Kasumi-1 (cell line): ENCODE measurements around the gene SOS2.

Experiments
- DNase-seq, 2 experiments: peaks; one replicate each; lab custom pipeline; 2025; lab: John Stamatoyannopoulos, UW

SOS2 gene

DNA sequence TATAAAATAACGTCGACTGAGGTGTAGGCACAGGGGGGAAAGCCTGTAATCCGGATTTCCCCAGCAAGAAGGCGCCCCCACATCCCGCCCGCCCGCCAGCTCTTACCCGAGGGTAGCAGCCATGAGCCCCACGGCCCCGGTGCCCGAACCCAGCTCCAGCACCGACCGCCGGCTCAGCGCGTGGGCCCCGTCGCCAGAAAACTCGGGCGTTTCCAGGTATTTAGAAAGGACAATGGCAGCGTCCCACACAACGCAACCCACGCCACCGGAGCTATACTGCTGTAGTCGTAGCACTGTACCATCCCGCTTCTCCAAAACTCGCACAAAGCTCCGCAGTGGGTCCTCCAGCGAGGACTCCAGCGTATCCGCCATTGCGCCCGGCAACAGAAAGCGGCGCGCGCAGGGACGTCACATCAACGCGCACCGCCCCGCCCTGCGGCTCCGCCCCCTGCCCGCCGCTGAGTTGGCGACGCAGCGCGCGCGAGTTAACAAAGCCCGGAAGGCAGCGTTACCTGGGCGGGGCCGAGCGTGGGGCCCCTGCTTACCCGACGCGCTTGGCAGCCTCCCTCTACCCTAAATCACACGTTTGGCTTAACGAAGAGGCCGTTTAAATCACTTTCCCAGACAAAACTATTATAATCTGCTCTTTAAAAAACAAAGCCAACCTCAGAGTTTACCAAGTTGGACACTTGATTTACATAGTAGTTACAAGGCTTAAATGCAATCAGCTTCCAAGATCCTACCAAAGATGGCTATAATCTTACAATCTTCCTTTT is 115.0 kb downstream of the SOS2 start, which contains the start of gene VCPKMT:
Gene VCPKMT (minus strand): TSS at position 392 of the 776 bp plus-strand sequence. CDS start 20 bp downstream, at position 372.
- DNase-seq, result peak; percentile 92 to 93

DNA sequence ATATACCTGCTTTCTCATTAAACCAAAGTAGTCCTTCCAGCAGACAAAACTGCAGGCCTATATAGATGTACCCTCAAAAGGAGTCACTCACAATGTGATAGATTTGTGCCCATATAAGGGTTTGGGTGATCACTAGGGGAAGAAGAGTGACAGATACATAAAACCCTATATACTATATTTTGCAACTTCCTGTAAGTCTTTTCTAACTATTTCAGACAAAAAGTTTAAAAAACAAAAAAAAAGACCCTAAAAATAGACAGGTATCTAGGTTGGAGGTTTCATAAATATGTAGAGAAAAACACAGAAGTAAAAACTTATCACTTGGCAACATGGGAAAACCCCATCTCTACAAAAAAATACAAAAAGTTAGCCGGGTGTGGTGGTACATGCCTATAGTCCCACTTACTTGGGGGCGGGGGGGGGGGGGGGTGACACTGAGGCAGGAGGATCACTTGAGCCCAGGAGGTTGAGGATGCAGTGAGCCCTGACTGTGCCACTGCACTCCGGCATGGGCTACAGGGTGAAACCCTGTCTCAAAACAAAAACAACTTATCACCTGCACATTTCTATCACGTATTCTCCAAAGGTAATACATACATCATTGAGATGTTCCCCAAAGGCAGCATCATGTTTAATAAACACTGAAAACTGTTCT is 117.9 kb downstream of the SOS2 start:
- no peak for DNase-seq

DNA sequence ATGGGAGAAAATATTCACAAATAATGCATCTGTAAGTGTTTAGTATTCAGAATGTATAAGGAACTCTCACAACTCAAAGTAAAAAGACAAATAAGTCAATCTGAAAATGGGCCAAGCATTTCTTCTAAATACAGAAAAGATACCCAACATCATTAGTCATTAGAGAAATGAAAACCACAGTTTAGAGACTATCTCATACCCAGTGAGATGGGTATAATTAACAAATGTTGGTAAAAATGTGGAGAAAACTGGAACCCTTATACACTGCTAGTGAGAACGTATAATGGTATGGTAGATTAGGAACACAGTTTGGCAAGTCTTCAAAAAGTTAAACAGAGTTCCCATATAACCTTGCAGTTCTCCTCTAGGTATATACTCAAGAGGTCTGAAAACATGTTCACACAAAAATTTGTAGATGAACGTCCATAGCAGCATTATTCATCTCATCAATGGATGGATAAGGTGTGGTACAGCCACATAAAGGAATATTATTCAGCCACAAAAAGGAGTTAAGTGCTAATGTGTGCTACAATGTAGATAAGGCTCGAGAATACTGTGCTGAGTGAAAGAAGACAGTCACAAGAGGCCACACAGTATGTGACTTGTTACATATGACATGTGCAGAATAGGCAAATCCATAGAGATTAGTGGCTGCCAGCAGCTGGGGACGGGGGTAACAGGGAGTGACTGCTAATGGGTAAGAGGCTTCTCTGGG is 120.9 kb downstream of the SOS2 start:
- DNase-seq, result no peak

DNA sequence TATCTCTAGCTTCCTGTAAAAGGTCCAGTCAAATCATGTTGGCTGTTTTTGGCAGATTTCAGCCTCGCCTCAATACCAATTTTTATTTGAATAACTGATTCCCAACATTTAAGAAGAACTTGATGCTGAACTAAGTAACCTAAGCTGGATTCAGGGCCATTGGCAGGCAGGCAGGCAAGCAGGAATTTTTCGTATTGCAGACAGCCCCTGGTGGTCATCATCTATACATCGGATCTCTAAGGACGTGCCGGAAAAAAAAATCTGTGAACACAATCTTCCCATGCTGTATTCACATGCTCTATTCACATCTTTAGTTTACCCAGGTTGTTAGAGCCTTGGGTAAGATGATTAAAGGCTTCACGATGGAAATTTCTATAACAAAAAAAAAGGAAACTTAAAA is 122.0 kb downstream of the SOS2 start:
- DNase-seq, result peak in 1 of 2 experiments; percentile 15

DNA sequence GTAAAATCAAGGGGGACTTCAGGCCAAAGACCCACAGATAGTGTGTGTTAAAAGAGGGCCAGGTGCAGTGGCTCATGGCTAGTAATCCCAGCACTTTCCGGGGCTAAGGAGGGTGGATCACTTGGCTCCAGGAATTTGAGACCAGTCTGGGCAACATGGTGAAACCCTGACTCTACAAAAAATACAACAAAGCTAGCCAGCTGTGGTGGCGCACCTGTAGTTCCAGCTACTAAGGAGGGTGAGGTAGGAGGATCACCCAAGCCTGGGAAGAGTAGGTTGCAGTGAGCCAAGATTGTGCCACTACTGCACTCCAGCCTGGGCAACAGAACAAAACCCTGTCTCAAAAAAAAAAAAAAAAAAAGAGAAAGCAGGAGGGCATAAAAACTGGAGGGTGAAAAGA is 123.5 kb downstream of the SOS2 start:
- DNase-seq, result no peak

DNA sequence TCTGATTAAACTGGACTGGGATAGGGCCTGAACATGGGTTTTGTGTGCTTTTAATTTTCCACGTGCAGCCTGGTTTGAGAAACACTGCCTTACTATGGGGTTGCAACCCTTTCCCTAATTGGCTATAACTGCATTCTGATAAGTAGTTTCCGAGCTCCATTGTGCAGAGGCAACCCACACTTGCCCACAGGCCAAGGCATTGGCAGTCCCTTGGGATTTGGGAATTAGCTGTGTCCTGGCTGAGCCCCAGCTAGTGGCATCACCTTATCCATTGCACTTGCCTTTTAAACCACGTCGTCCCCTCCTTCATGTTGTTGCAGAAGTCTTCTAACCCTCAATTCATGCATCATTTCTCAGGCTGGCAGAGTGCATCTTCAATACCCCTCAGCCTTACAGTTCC is 125.2 kb downstream of the SOS2 start:
- no peak for DNase-seq

DNA sequence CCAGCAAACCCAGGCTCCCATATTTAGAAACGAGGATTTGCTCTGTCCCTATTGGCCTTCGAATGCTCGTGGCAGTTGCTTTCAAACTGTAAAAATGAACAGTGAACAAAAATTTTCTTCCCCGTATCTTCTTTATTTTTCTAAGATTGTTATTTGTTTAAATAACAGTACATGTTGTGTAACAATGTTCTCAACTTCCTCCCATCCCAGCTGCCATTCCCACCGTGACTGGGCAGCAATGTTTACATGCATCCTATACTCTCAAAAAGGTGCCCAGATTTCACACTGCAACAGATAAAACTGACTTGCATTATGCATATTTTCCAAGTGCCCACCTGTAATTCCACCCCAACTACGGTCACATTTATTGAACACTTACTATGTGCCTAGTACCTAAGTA is 127.8 kb downstream of the SOS2 start:
- no peak for DNase-seq

DNA sequence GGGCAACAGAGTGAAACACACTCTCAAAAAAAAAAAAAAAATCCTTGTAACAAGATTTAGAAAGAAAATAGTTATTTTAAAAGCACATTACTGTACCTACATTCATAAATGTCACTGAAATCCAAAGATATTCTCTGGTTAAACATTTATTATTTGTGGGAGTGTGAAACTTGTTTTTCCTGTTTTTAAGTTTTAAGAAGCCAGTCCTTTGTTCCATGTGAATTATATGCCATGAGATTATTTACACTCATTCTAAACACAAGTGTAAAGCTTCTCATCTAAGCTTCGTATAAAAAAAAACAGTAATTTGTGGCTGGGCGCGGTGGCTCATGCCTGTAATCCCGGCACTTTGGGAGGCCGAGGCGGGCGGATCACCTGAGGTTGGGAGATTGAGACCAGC is 130.0 kb downstream of the SOS2 start:
- no peak for DNase-seq

DNA sequence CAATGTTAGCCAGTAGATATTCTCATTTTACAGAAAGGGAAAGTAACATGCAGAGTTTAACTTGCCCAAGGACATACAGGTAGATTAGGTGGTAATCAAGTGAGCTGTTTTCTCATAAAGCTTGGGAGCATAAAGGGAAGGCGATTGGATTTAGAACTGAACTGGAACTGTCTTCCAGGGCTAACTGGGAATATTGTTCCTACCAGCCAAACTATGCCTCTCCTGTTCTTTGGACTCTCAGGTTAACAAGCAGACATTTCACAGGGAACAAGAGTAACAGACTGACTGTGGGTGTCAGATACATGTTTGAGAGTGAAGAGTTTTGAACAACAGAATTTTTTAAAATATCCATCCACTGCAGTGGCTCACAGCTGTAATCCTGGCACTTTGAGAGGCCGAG is 130.6 kb downstream of the SOS2 start:
- no peak for DNase-seq

DNA sequence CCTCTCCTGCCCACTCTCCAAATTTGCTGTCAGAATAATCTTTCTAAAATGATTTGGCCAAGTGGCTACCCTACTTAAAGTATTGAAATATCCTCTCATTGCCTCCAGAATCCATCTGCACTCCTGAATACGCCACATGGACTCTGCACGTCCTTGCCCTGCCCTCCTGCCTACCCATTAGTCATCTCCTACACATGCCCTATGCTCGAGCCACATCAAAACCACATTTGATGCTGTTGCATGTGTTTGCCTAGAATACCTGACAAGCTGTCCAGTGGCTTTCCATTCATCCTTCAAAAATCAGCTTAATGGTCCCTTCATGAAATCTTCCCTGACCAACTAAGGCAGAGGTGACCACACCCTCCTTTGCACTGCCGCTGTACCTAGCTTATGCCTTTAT is 132.0 kb downstream of the SOS2 start:
- DNase-seq, result no peak

DNA sequence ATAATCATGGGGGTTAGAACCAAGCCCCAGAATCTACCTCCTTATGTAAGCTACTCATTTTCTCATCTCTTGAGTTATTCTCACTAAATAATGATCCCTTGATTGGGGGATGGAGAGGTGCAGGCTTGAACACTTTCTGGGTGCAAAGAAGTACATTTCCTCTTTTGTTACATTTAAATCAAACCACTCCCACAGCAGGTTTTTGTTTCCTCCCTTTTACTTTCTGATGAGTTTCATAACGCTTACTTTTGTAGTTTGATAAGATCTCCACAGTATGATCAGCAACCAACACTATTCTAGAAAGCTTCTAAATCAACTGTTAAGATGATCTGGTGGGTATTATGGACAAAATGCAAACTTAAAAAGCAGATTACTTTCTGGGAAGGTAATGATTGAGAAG is 135.5 kb downstream of the SOS2 start:
- DNase-seq, result no peak

DNA sequence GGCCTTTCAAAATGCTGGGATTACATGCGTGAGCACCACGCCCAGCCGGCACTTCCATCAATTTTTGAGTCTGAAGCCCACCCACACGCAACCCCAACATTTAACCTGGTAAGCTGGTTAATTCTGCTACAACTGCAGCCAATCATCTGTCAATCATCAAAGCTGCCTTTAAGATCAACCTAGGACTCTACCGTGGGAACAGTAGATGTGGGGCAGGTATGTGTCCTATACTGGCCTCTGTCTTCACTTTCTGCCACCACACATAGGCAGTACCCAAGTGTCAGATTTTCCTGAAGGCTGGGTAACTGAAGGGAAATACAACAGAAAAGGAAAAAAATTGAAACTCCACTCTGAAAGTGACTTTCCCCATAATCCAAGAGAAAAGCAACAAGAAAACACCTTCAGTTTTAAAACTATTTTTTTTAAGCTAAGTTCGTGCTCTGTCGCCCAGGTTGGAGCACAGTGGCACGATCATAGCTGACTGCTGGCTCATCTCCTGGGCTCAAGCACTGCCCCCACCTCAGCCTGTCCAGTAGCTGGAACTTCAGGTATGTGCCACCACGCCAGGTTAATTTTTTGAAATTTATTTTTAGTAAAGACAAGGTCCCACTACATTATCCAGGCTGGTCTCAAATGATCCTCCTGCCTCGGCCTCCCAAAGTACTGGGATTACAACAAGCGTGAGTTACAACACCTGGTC is 137.2 kb downstream of the SOS2 start:
- DNase-seq, result no peak

DNA sequence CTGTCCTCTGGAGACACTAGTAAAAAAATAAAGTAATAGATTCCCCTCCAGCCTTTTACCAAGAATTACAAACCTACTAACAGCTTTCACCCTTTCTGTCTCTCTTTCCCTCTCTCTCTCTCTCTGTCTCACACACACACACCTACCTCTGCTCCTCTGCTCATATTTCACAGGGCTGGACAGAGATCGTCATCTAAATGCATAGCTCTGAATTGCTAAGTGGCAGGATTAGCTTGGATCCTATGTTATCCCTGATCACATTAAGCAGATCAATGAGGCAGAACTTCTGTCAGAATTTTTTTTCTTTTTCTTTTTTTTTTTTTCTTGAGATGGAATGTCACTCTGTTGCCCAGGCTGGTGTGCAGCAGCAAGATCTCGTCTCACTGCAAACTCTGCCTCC is 137.9 kb downstream of the SOS2 start:
- no peak for DNase-seq

DNA sequence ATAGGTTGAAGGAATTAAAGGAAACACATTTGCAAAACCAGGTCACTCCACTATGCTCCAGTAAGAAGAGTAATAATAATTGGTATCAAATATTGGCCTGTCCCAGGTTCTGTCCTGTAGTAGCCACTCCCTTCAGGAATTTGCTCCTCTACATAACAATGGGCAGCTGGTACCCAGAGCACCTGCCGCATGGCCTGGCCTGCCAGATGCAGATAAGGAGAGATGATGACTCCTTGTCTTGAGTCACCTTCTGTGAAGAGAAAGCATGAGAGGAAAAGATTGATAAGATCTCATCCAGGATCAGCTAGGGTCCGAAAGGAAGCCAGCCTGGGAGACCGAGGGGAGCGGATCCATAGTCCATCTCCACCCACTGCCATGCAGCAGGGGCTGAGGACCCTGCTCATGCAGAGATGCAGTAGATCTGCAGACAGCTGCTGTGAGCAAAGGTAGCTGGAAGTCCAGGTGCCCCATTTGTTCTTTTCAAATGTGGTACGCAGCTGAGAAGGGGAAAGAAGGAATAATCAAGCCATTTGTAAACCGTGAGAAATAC is 139.3 kb downstream of the SOS2 start:
- no peak for DNase-seq

DNA sequence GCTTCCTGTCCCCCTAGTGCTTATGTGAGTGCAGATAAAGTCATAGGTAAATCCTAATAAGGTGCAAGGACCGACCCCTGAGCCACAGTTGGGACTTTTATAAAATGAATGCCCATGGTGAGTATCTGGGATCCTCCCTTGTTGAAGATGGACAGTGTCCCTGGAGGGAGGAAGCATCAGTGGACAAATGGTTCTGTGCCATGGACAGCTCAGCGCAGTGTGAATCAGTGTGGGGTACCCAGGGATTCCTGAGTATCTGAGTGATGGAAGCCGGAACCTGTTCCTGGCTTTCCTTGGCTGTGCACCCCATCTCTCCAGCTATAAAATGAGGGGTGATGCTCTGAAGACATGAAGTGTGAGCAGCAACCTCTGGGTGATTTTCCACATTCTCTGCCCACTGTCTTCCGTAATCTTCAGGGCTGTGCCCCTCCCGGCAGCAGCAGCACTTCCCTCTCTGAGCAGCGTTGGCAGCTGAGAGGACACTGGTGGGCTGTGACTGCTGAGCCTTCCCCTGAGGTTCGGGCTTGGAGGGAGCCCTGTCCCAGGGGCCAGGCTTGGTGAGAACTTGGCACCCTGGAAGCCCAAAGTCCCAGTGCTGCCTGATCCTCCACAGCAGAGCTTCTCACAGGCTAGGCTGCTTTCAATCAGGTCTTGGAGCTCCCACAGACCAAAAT is 140.0 kb downstream of the SOS2 start:
- DNase-seq, result no peak

DNA sequence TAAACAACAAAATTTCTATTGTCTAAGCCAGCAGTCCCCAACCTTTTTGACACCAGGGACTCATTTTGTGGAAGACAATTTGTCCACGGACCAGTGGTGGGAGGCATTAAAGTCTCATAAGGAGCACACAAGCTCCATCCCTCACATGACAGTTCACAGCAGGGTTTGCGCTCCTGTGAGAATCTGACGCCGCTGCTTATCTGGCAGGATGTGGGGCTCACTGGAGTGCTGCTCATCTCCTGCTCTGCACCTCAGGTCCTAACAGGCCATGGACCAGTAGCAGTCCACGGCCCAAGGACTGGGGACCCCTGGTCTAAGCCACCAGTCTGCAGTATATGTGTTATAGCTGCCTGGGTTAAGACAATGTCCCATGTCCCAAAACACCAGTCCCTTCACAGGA is 142.2 kb downstream of the SOS2 start:
- DNase-seq, result no peak

DNA sequence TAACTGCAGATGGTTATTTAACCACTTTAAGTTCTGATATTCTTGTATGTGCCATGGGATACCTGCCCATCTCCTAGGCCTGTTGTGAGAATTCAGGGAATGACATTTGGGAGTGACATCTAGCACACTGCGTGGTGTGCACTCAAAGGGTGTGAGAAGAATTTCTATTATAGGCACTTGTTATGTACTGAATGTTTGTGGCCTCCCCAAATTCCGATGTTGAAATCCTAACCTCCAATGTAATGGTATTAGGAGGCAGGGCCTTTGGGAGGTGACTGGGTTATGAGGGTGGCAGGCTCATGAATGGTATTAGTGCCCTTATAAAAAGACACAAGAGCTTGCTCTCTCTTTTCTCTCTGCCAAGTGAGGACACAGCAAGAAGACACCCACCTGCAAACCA is 142.6 kb downstream of the SOS2 start:
- no peak for DNase-seq

DNA sequence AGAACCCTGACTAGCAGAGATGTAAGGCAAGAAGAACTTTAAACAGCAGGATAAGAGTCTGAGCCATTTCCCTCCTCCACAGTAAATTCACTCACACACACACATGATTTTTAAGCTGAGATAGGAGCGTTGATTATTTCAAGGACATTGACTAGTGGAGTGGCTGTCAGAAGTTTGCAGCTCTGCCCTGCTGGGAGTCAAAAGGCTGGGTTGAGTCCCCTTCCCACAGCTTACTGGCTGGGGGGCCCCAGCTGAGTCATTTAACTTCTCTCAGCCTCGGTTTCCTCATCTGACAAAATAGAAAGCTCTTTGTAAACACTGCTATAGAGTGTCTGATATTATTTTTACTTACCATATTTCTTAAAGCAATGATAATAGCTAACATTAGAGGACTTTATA is 143.3 kb downstream of the SOS2 start:
- no peak for DNase-seq

DNA sequence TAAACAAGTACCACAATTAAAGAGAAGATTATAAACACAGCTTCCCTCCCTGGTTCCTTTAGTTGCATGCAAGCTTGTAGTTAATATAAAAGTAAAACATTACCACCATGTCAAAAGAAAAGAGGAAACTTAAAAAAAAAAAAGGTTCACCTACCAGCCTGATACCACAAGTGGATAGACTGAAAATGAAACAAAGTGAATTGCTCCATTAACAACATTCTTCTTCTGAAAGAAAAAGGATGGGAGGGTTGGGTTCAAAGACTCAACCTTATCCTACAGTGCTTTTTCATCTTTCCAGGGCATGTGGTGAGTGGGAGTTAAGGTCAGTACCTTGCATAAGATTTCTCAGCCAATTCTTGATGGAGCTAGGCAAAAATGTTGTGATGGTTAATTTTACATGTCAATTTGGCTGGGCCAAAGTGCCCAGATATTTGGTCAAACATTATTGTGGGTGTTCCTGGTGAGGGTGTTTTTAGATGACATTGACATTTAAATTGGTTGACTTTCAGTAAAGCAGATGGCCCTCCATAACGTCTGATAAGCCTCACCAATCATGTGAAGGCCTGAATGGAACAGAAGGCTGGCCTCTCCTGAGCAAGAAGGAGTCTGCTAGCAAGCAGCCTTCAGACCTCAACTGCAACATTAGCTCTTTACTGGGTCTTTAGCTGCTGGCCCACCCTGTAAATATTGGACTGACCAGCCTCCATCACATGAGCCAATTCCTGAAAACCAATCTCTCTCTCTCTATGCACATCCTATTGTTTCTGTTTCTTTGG is 143.8 kb downstream of the SOS2 start:
- no peak for DNase-seq

DNA sequence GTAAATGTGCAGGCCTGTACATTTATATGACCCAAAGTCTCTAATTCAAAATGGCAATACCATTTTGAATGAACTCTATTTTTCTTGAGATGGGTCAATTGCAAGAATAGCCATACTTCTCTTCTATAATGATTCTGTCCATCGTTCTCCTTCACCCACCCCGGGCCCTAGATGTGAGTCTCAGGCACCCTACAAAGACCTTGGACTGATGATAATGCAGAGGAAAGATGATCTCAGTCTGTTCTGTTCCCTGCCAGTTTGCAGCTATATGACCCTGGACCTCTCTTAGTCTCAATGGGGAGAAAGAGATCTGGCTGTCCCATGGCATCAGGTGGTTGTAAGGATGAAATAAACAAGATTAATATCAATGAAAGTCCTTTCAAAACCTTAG is 145.1 kb downstream of the SOS2 start:
- DNase-seq, result no peak
